DOHH2 (cell line): ENCODE results near the gene LPCAT2.

Source experiments
- H3F3A ChIP-seq: fragments of 200-600 bp; sonication (generic), shearing (Covaris generic); 2 replicates; pipeline ENCODE4 v1.6.0; 2016; ENCODE audit warnings: antibody characterized with exemption, mild to moderate bottlenecking; ENCODE audit not compliant: control insufficient read depth, insufficient read depth
- H3K27ac ChIP-seq: fragments of 200-600 bp; sonication (generic); 2 replicates; pipeline ENCODE4 v1.5.1; 2014; ENCODE audit warnings: low read depth, mild to moderate bottlenecking, low read length, moderate library complexity
- H3K27me3 ChIP-seq: fragments of 200-600 bp; sonication (generic); 2 replicates; pipeline ENCODE4 v1.6.1; 2014; ENCODE audit warnings: mild to moderate bottlenecking, low read length, mixed read lengths; ENCODE audit not compliant: control insufficient read depth
- H3K36me3 ChIP-seq: fragments of 200-600 bp; sonication (generic); 2 replicates; pipeline ENCODE4 v1.6.1; 2014; ENCODE audit warnings: mild to moderate bottlenecking, low read length, moderate library complexity, mixed read lengths; ENCODE audit not compliant: control insufficient read depth
- H3K4me1 ChIP-seq: fragments of 200-600 bp; sonication (generic); 2 replicates; pipeline ENCODE4 v1.6.1; 2014; ENCODE audit warnings: mild to moderate bottlenecking, low read length, mixed read lengths; ENCODE audit not compliant: control insufficient read depth
- H3K4me2 ChIP-seq: fragments of 200-600 bp; sonication (generic); 2 replicates; pipeline ENCODE4 v1.6.0; 2014; ENCODE audit warnings: mild to moderate bottlenecking, low read length, moderate library complexity
- H3K4me3 ChIP-seq: fragments of 200-600 bp; sonication (generic); 2 replicates; pipeline ENCODE4 v1.5.1; 2014; ENCODE audit warnings: mild to moderate bottlenecking, low read length, mixed read lengths
- H3K79me2 ChIP-seq: fragments of 200-600 bp; sonication (generic); 2 replicates; pipeline ENCODE4 v1.6.1; 2014; ENCODE audit warnings: mild to moderate bottlenecking, low read length, mixed read lengths; ENCODE audit not compliant: control insufficient read depth
- H3K9me2 ChIP-seq: fragments of 200-600 bp; sonication (generic); replicated peaks from 2 replicates; pipeline ENCODE4 v1.6.1; 2014; ENCODE audit warnings: mild to moderate bottlenecking, low read length, mixed read lengths; ENCODE audit not compliant: control insufficient read depth
- H3K9me3 ChIP-seq: fragments of 200-600 bp; sonication (generic); 2 replicates; pipeline ENCODE4 v1.6.1; 2014; ENCODE audit warnings: antibody characterized with exemption, low read length, mixed read lengths; ENCODE audit not compliant: control insufficient read depth, insufficient read depth
- H4K20me1 ChIP-seq: fragments of 200-600 bp; sonication (generic); 2 replicates; pipeline ENCODE4 v1.6.0; 2014; ENCODE audit warnings: low read depth, mild to moderate bottlenecking, antibody characterized with exemption, low read length, moderate library complexity; ENCODE audit not compliant: control insufficient read depth, insufficient read depth
- EZH2phosphoT487 ChIP-seq: fragments of 200-600 bp; sonication (generic); IDR thresholded peaks from 2 replicates; pipeline ENCODE4 v1.6.1; 2017; ENCODE audit warnings: borderline replicate concordance, mild to moderate bottlenecking, antibody characterized with exemption, low read length, moderate library complexity, mixed read lengths
- TF ChIP-seq, protein P1 (sequence below): fragments of 200-600 bp; sonication (generic); IDR thresholded peaks from one replicate; pipeline ENCODE4 v1.5.1; 2014; ENCODE audit warnings: antibody characterized with exemption, mild to moderate bottlenecking, low read depth, low read length; ENCODE audit not compliant: poor library complexity, severe bottlenecking

Gene LPCAT2

GRCh38 chr16:55465077-55465896, 43.6 kb upstream of the LPCAT2 start:
- H3K79me2 ChIP-seq, result no peaks in the 10 kb centered on the region
- no peak overlapping the region for H3K4me2 ChIP-seq
- H3K4me1 ChIP-seq, result no peaks in the 10 kb centered on the region
- no peak overlapping the region for H3K4me3 ChIP-seq
- H3K27ac ChIP-seq, result no peak overlapping the region
- H3K36me3 ChIP-seq, result no peaks in the 10 kb centered on the region
- TF ChIP-seq EZH2phosphoT487, result no peak
- TF ChIP-seq, protein P1, sequence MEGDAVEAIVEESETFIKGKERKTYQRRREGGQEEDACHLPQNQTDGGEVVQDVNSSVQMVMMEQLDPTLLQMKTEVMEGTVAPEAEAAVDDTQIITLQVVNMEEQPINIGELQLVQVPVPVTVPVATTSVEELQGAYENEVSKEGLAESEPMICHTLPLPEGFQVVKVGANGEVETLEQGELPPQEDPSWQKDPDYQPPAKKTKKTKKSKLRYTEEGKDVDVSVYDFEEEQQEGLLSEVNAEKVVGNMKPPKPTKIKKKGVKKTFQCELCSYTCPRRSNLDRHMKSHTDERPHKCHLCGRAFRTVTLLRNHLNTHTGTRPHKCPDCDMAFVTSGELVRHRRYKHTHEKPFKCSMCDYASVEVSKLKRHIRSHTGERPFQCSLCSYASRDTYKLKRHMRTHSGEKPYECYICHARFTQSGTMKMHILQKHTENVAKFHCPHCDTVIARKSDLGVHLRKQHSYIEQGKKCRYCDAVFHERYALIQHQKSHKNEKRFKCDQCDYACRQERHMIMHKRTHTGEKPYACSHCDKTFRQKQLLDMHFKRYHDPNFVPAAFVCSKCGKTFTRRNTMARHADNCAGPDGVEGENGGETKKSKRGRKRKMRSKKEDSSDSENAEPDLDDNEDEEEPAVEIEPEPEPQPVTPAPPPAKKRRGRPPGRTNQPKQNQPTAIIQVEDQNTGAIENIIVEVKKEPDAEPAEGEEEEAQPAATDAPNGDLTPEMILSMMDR, result peak; percentile 99
- H3F3A ChIP-seq, result no peaks in the 10 kb centered on the region
- no peaks in the 10 kb centered on the region for H3K9me2 ChIP-seq
- no peaks in the 10 kb centered on the region for H4K20me1 ChIP-seq
- no peaks in the 10 kb centered on the region for H3K9me3 ChIP-seq
- no peaks in the 10 kb centered on the region for H3K27me3 ChIP-seq

DNA sequence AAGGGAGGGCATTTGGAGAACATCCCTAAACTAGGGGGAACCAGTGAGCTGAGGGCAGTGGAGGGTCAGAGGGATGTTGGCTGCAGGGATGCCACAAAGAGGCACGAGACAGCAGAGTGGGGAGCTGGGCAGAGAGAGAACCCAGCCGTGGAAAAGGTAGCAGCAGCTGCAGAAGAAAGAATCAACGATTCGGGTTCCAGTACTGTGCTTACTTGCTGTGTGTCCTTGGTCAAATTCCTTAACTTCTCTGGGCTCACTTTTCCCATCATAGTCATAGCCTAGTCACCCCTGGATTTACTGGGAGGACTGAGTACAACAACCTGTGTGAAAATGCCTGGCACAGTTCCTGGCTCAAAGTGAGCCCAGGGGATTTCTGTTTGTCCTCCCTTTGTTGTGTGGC, 42.7 kb upstream of the LPCAT2 start:
- H3K27me3 ChIP-seq, result no peaks in the 10 kb centered on the region
- no peaks in the 10 kb centered on the region for H4K20me1 ChIP-seq
- no peak overlapping the region for H3K4me3 ChIP-seq
- no peak overlapping the region for H3K4me2 ChIP-seq
- no peaks in the 10 kb centered on the region for H3K4me1 ChIP-seq
- no peak overlapping the region for H3K27ac ChIP-seq
- H3K9me3 ChIP-seq, result no peaks in the 10 kb centered on the region
- TF ChIP-seq, protein P1, result no peak
- TF ChIP-seq EZH2phosphoT487, result no peak
- no peaks in the 10 kb centered on the region for H3K36me3 ChIP-seq
- H3K79me2 ChIP-seq, result no peaks in the 10 kb centered on the region
- H3K9me2 ChIP-seq, result no peaks in the 10 kb centered on the region
- H3F3A ChIP-seq, result no peaks in the 10 kb centered on the region

DNA sequence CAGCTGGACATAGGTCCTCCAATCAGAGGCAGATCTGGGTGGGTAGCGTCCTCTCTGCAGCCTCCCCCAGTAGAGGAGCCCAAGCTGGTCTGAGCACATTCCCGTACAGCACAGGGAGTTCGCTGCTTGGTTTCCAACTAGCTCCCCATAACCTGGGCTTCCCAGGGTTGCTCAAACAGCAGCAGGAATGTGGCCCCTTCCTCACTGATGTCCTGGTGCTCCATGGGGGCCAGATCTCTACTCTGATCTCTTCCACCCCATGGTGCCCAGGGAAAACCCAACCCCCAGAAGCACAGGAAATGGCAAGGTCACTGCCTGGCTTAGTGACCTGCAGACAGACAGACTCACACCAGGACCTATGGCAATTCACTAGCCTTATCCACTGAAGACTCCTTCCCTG, 41.0 kb upstream of the LPCAT2 start:
- H3K27me3 ChIP-seq, result no peaks in the 10 kb centered on the region
- H3K4me1 ChIP-seq, result no peaks in the 10 kb centered on the region
- no peak overlapping the region for H3K27ac ChIP-seq
- TF ChIP-seq, protein P1, result no peak
- no peak for TF ChIP-seq EZH2phosphoT487
- no peak overlapping the region for H3K4me3 ChIP-seq
- no peaks in the 10 kb centered on the region for H4K20me1 ChIP-seq
- no peaks in the 10 kb centered on the region for H3K79me2 ChIP-seq
- no peaks in the 10 kb centered on the region for H3F3A ChIP-seq
- H3K36me3 ChIP-seq, result no peaks in the 10 kb centered on the region
- no peaks in the 10 kb centered on the region for H3K9me2 ChIP-seq
- H3K4me2 ChIP-seq, result no peak overlapping the region
- H3K9me3 ChIP-seq, result no peaks in the 10 kb centered on the region
